Mammary epithelial cell (primary cell): Measurements from ENCODE around the gene KRT15.

Source experiments
- CTCF ChIP-seq, 2 donors: IDR thresholded peaks in 1 of 2; conservative IDR thresholded peaks in 1 of 2; 2 replicates each; pipeline ENCODE4 v1.5.1; 2011 to 2012; ENCODE audit warnings: inconsistent platforms in 2 of 2, low read length in 2 of 2, mild to moderate bottlenecking in 2 of 2, control low read depth in 1 of 2, low read depth in 1 of 2; ENCODE audit not compliant: insufficient read depth in 1 of 2; ENCODE audit errors: extremely low read depth in 1 of 2
- EZH2 ChIP-seq: IDR thresholded peaks from 2 replicates; pipeline ENCODE4 v1.6.1; 2012; ENCODE audit warnings: low read length, inconsistent platforms, borderline replicate concordance

DNA sequence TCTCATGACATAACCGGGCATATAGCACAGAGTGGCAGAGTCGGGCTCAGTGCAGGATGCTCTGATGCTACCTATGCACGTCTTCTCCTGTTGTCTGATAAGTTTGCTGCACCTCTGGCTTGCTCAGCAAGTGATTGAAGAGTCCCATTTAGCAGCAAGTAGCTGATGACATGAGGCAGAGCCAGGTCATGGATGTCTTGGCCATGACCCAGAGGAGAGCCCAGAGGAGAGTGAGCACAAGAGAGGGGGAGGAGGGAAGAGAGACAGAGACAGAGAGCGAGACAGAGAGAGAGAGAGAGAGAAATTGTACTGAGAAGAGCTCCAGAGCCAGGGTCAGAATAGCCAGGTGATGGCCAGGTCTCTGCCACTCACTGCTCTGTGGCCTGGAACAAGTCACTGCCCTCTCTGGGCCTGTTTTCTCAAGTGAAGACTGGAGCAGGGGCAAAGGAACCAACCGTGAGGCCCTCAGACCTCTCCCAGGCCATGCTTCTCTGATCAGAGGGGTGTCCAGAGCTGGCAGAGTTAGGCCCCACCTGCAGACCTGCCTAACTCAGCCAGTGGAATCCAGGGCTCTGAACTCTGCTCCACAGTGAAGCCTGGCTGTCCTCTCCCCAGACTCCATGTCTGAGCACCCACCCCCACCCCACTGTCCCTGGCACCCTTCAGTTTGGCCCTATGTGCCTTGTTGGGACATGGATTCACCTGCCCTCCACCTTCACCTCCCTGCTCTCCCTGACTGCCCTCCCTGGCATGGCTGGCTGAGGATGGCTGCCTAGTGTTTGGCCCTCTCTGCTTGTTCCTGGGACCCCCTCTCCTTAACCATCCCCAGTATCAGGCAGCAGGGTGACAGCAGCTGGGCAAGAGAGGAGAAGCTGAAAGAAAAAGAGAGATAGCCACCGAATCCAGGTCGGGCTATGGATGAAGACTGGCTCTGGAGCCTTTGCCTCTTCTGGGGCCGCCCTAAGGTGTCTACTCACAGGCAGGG lies 33.5 kb downstream of the KRT15 start:
- TF ChIP-seq EZH2: no peak
- TF ChIP-seq CTCF (conservative IDR thresholded peaks at IDR 0.05 in 1 of 2, IDR thresholded peaks at IDR 0.05 in 1 of 2; ENCODE audit: extremely low read depth in 1 of 2, insufficient read depth in 1 of 2, low read depth in 1 of 2, low read length in 2 of 2): no peak
